H1 (cell line): ENCODE measurements around the gene KRTCAP2. TPM values are rescaled to one million over a fixed set of nuclear protein-coding genes. Genes with fewer than 3 reads are reported as not detected.

Experiments used
- CEBPB ChIP-seq: IDR thresholded peaks from 2 replicates; pipeline ENCODE4 v1.6.1; 2012; ENCODE audit warnings: low read depth, low read length
- GABPA ChIP-seq: IDR thresholded peaks from 2 replicates; pipeline ENCODE4 v1.6.1; 2011; ENCODE audit warnings: mild to moderate bottlenecking, low read length, moderate library complexity, borderline replicate concordance; ENCODE audit not compliant: insufficient read depth
- TCF12 ChIP-seq: IDR thresholded peaks from 2 replicates; pipeline ENCODE4 v1.6.1; 2011; ENCODE audit warnings: low read depth, mild to moderate bottlenecking, low read length
- microRNA counts: library from miRNA; unstranded; fragments of <30 nt; microRNA quantifications from one replicate; lab custom pipeline; 2015
- polyA plus RNA-seq, 7 experiments: library from polyadenylated mRNA; depleted of rRNA in 3 of 7; stranded (reverse) in 5 of 7; unstranded in 2 of 7; fragments of >200 nt in 5 of 7; fragments of 200-250 nt in 2 of 7; gene quantifications; 1 replicate in 5 of 7; 2 replicates in 1 of 7; 4 replicates in 1 of 7; pipeline versions ENCODE4 v1.2.1 to v1.2.3, GENCODE V29; 2011 to 2013; ENCODE audit warnings: missing spikeins in 2 of 7, mixed read lengths in 2 of 7
- small RNA-seq: library from polyadenylated mRNA; stranded (forward); fragments of <200 nt; extraction: miRNeasy Mini kit (QIAGEN cat#:217004); gene quantifications from one replicate; pipeline ENCODE3, GENCODE V24; 2013; ENCODE audit not compliant: insufficient read depth
- total RNA-seq: library from RNA; stranded (reverse); fragmentation: NEBNext Ultra II Directional; extraction: Animal tissue kit (Norgen Biotek cat#: 25700); gene quantifications from 2 replicates; pipeline ENCODE4 v1.2.1, GENCODE V29; 2021
- TF ChIP-seq, protein P1 (sequence below): IDR thresholded peaks from 2 replicates; pipeline ENCODE4 v1.6.1; 2011; ENCODE audit warnings: low read length, improper control_type of control experiment

KRTCAP2 gene
- total and polyA plus RNA-seq, 2 of the 8 experiments (the other 6 are each of a cell fraction or from before 2014, with no cell fraction given): 146 to 317 TPM

GRCh38 chr1:155120253-155120652 is 52.9 kb downstream of the KRTCAP2 start (continued):
- TF ChIP-seq GABPA (no peak), TCF12 (no peak), CEBPB (no peak)
- TF ChIP-seq, protein P1, sequence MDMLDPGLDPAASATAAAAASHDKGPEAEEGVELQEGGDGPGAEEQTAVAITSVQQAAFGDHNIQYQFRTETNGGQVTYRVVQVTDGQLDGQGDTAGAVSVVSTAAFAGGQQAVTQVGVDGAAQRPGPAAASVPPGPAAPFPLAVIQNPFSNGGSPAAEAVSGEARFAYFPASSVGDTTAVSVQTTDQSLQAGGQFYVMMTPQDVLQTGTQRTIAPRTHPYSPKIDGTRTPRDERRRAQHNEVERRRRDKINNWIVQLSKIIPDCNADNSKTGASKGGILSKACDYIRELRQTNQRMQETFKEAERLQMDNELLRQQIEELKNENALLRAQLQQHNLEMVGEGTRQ: no peak
- TF ChIP-seq, all 59 proteins: peak for 0

MicroRNA genes within 50 kb of the gene (microRNA counts, 767-probe panel; counts per million panel counts)
- 879 counts per million, percentile 95 among the panel's probes with 10 or more counts for microRNA hsa-miR-92b-3p (lab: Ali Mortazavi, UCI)

Small RNA genes within 50 kb of the gene (small RNA-seq; reads per million reads assigned to genes)
- gene HMGN2P18 (not detected), gene RF00019 (not detected)

Other genes with a start within 250 kb of the KRTCAP2 start
- 26.5 and 30.5 TPM in 2 replicates for gene PMVK, start 236.6 kb downstream of the KRTCAP2 start, total RNA-seq
- gene PMVK, start 236.6 kb downstream of the KRTCAP2 start, polyA plus RNA-seq (2011; rRNA removed): 23.8 and 36.8 TPM in 2 replicates
- 17.9 and 19.8 TPM in 2 replicates for gene PBXIP1, start 217.2 kb downstream of the KRTCAP2 start, total RNA-seq
- 12.0 and 14.3 TPM in 2 replicates for gene PBXIP1, start 217.2 kb downstream of the KRTCAP2 start, polyA plus RNA-seq (2011; rRNA removed)
- 31.6 and 32.4 TPM in 2 replicates for gene PYGO2, start 211.5 kb downstream of the KRTCAP2 start, total RNA-seq
- gene PYGO2, start 211.5 kb downstream of the KRTCAP2 start, polyA plus RNA-seq (2011; rRNA removed): 31.0 and 36.3 TPM in 2 replicates
- gene SHC1, start 202.6 kb downstream of the KRTCAP2 start, total RNA-seq: 204 and 212 TPM in 2 replicates
- 177 and 197 TPM in 2 replicates for gene SHC1, start 202.6 kb downstream of the KRTCAP2 start, polyA plus RNA-seq (2011; rRNA removed)
- gene CKS1B, start 198.6 kb downstream of the KRTCAP2 start, total RNA-seq: 284 and 294 TPM in 2 replicates
- gene CKS1B, start 198.6 kb downstream of the KRTCAP2 start, polyA plus RNA-seq (2011; rRNA removed): 801 and 1,025 TPM in 2 replicates
- 97.4 and 104 TPM in 2 replicates for gene FLAD1, start 190.0 kb downstream of the KRTCAP2 start, total RNA-seq
- gene FLAD1, start 190.0 kb downstream of the KRTCAP2 start, polyA plus RNA-seq (2011; rRNA removed): 143 and 189 TPM in 2 replicates
- 1.2 and 1.3 TPM in 2 replicates for gene LENEP, start 179.7 kb downstream of the KRTCAP2 start, total RNA-seq
- 1.1 TPM in 1 of 2 replicates, not detected in the other for gene LENEP, start 179.7 kb downstream of the KRTCAP2 start, polyA plus RNA-seq (2011; rRNA removed)
- 22.1 and 24.5 TPM in 2 replicates for gene ZBTB7B, start 170.5 kb downstream of the KRTCAP2 start, total RNA-seq
- gene ZBTB7B, start 170.5 kb downstream of the KRTCAP2 start, polyA plus RNA-seq (2011; rRNA removed): 36.9 and 38.3 TPM in 2 replicates
- gene DCST2, start 139.5 kb downstream of the KRTCAP2 start, total RNA-seq: 0.43 TPM in 1 of 2 replicates, not detected in the other
- gene DCST2, start 139.5 kb downstream of the KRTCAP2 start, polyA plus RNA-seq (2011; rRNA removed): 1.7 and 2.1 TPM in 2 replicates
- not detected in 2 replicates for gene DCST1, start 139.5 kb downstream of the KRTCAP2 start, total RNA-seq
- 0.03 TPM in 1 of 2 replicates, not detected in the other for gene DCST1, start 139.5 kb downstream of the KRTCAP2 start, polyA plus RNA-seq (2011; rRNA removed)
- gene ADAM15, start 122.0 kb downstream of the KRTCAP2 start, total RNA-seq: 32.2 and 32.9 TPM in 2 replicates
- gene ADAM15, start 122.0 kb downstream of the KRTCAP2 start, polyA plus RNA-seq (2011; rRNA removed): 37.6 and 51.2 TPM in 2 replicates
- 18.5 and 21.9 TPM in 2 replicates for gene EFNA4, start 109.6 kb downstream of the KRTCAP2 start, total RNA-seq
- 23.2 and 23.9 TPM in 2 replicates for gene EFNA4, start 109.6 kb downstream of the KRTCAP2 start, polyA plus RNA-seq (2011; rRNA removed)
- 10.8 and 11.6 TPM in 2 replicates for gene EFNA3, start 94.5 kb downstream of the KRTCAP2 start, total RNA-seq
- 13.8 and 18.7 TPM in 2 replicates for gene EFNA3, start 94.5 kb downstream of the KRTCAP2 start, polyA plus RNA-seq (2011; rRNA removed)
- 4.0 and 4.9 TPM in 2 replicates for gene EFNA1, start 45.4 kb downstream of the KRTCAP2 start, total RNA-seq
- 11.8 and 14.6 TPM in 2 replicates for gene EFNA1, start 45.4 kb downstream of the KRTCAP2 start, polyA plus RNA-seq (2011; rRNA removed)
- gene SLC50A1, start 37.5 kb downstream of the KRTCAP2 start, total RNA-seq: 36.5 and 41.6 TPM in 2 replicates
- 80.7 and 90.8 TPM in 2 replicates for gene SLC50A1, start 37.5 kb downstream of the KRTCAP2 start, polyA plus RNA-seq (2011; rRNA removed)
- gene DPM3, start 32.8 kb downstream of the KRTCAP2 start, total RNA-seq: 44.8 and 49.3 TPM in 2 replicates
- gene DPM3, start 32.8 kb downstream of the KRTCAP2 start, polyA plus RNA-seq (2011; rRNA removed): 227 and 349 TPM in 2 replicates
- gene TRIM46, start 545 bp upstream of the KRTCAP2 start, total RNA-seq: 15.0 and 15.5 TPM in 2 replicates
- gene TRIM46, start 545 bp upstream of the KRTCAP2 start, polyA plus RNA-seq (2011; rRNA removed): 21.6 and 34.7 TPM in 2 replicates
- 2.6 and 3.0 TPM in 2 replicates for gene THBS3, start 34.6 kb upstream of the KRTCAP2 start, total RNA-seq
- gene THBS3, start 34.6 kb upstream of the KRTCAP2 start, polyA plus RNA-seq (2011; rRNA removed): 3.5 and 5.0 TPM in 2 replicates
- 47.9 and 55.0 TPM in 2 replicates for gene MTX1, start 35.4 kb upstream of the KRTCAP2 start, total RNA-seq
- gene MTX1, start 35.4 kb upstream of the KRTCAP2 start, polyA plus RNA-seq (2011; rRNA removed): 131 and 161 TPM in 2 replicates
- 52.2 and 55.4 TPM in 2 replicates for gene ENTREP3, start 82.2 kb upstream of the KRTCAP2 start, total RNA-seq
- 22.8 and 39.1 TPM in 2 replicates for gene ENTREP3, start 82.2 kb upstream of the KRTCAP2 start, polyA plus RNA-seq (2011; rRNA removed)
- 48.9 and 50.0 TPM in 2 replicates for gene SCAMP3, start 89.1 kb upstream of the KRTCAP2 start, total RNA-seq
- gene SCAMP3, start 89.1 kb upstream of the KRTCAP2 start, polyA plus RNA-seq (2011; rRNA removed): 143 and 151 TPM in 2 replicates
- 58.2 and 62.2 TPM in 2 replicates for gene CLK2, start 100.2 kb upstream of the KRTCAP2 start, total RNA-seq
- gene CLK2, start 100.2 kb upstream of the KRTCAP2 start, polyA plus RNA-seq (2011; rRNA removed): 76.0 and 98.8 TPM in 2 replicates
- gene HCN3, start 104.2 kb upstream of the KRTCAP2 start, total RNA-seq: 5.5 and 6.4 TPM in 2 replicates
- 7.3 and 8.8 TPM in 2 replicates for gene HCN3, start 104.2 kb upstream of the KRTCAP2 start, polyA plus RNA-seq (2011; rRNA removed)
- 2.3 and 2.4 TPM in 2 replicates for gene PKLR, start 128.1 kb upstream of the KRTCAP2 start, total RNA-seq
- 7.5 and 9.9 TPM in 2 replicates for gene PKLR, start 128.1 kb upstream of the KRTCAP2 start, polyA plus RNA-seq (2011; rRNA removed)
- gene FDPS, start 135.6 kb upstream of the KRTCAP2 start, total RNA-seq: 368 and 370 TPM in 2 replicates
- gene FDPS, start 135.6 kb upstream of the KRTCAP2 start, polyA plus RNA-seq (2011; rRNA removed): 234 and 267 TPM in 2 replicates
- gene RUSC1, start 147.6 kb upstream of the KRTCAP2 start, total RNA-seq: 54.6 and 59.8 TPM in 2 replicates
- 90.4 and 117 TPM in 2 replicates for gene RUSC1, start 147.6 kb upstream of the KRTCAP2 start, polyA plus RNA-seq (2011; rRNA removed)